Measurements from ENCODE around the gene RPTOR.

The RPTOR gene

DNA sequence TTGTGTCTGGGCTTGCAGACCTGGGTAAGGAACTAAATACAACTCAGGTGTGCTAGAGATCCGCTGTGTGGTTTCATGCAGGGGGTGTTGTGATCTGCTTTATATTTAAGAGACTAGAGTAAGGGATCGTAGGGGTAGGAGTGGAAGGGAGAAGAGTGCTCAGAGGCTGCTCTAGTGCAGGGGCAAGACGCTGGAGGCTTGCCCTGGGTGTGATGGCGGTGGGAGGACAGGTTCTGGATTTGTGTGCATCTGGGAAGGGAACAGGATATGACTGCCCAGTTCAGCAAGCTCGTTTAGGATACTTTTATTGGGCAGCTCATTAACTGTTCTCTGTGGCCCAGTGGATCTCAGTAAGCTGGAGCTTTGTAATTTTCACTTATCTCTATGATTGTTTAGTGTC, 47.6 kb downstream of the RPTOR start:
- DNase-seq (ENCODE audit: low read depth in 2 of 2) = no peak

DNA sequence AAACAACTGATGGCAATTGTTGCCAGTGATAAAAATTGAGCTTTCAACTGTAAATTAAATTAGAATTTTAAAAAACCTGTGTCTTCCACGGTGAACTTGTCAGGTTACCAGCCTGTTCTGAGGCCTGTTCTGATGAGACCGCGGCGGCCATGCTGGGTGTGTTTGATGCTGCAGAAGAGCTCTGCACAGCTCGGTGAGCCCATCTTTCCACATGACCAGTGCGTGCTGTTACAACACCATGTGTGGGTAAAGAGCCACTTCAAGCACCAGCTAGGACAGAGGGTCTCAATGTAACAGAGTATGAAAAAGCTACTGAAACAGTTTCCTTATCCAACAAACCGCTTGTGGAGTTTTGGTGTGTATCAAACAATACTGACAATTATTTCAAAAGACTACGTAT, 48.5 kb downstream of the RPTOR start:
- no peak for DNase-seq (ENCODE audit: low read depth in 2 of 2)

DNA sequence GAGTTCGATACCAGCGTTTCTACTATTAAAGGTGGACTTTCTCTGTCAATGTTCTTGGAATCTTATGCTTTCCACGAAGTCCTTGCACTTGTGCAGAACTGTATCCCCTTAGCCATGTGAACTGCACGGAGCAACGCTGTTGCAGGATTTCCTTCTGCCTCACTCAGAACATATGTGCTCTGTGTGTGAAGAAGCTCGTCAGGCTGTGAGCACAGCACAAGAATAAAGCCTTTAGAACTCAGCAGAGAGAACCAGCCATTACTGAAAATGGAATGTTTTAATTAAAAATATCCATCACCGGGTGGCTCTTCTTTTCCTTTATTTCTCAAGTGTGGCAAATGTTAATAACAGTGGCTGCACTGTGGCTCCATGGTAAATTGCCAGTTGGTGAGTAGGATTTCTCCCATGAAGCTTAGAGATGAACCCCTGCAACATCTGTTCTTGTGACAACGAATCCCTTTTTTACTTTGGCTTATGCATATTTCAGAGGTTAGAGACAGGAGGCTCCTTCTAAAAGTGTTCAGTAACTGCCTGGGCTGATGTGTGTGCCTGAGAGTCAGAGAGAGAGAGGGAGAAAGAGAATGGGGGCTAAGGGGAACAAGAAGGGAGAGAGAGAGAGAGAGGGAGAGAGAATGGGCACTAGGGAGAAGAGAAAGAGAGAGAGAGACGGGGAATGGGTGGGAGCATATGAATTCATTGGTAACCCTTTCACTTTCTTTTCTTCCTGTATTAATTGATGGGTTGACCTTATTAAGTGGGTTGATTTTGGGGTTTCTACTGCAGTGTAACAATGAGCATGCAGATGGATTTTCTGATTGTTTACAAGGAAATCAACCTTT, 50.0 kb downstream of the RPTOR start:
- no peak for DNase-seq (ENCODE audit: low read depth in 2 of 2)

DNA sequence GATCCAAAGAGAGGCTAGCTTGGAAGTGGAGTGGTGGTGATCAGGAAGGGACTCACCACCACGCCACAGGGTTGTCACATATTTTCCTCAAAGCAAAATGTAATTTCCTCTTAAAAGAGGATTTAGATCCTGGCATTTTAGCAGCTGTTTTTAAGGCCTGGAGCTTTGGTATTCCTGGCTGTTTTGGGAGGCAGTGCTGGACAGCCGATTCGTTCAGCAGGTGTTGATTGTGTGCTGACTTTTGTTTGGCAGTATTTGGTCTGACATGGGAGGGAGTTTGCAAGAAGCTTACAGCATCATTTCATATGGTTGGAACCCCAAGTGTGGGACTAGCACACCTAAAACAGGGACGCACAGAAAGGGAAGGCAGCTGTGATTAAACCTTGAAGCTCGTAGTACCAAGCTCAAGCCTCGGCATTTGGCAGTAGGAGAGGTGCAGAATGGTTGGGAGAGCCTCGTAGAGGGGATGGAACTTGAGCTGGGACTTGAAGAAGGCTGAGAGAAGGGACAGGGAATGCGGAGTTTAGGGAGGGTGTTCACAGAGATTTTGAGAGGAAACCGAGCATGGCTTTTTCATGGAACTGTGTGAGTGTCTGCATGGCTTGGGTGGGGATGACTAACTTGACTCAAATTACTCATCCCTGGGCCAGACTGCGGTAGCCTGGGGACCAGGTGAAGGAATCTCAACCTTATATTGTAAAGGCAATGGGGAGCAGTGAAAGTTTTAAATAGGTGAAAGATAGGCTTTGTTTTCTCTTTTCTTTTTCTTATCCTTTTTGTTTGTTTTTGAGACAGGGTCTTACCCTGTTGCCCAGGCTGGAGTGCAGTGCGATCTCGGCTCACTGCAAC, 52.3 kb downstream of the RPTOR start:
- no peak for DNase-seq (ENCODE audit: low read depth in 2 of 2)

DNA sequence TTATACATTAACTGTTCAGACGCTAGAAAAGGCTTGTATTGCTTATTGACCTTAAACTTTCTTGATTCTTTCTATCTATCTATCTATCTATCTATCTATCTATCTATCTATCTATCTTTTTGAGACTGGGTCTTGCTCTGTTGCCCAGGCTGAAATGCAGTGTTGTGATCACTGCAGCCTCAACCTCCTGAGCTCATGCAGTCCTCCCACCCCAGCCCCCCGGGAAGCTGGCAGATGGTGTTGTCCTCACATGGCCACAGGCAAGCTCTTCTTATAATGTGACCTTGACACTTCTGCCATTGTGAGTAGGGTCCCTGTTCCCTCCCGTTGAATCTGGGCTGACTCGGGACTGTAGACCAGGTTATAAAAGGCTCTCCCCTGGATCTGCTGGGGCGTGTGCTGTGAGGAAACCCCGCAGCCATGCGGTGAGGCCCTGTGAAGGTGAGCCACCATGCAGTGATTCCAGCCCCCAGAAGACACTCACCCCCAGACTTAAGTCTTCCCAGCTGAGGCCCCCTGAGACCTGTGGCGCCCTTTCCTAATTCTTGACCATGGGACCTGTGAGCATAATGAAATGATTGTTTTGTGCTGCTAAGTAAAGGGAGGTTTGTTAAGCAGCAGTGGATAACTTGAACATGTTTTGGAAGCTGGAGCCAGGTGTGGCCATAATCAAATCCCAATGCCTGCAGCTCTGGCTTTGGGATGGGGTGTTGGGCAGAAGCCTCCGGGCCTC, 54.3 kb downstream of the RPTOR start:
- no peak for DNase-seq (ENCODE audit: low read depth in 2 of 2)

DNA sequence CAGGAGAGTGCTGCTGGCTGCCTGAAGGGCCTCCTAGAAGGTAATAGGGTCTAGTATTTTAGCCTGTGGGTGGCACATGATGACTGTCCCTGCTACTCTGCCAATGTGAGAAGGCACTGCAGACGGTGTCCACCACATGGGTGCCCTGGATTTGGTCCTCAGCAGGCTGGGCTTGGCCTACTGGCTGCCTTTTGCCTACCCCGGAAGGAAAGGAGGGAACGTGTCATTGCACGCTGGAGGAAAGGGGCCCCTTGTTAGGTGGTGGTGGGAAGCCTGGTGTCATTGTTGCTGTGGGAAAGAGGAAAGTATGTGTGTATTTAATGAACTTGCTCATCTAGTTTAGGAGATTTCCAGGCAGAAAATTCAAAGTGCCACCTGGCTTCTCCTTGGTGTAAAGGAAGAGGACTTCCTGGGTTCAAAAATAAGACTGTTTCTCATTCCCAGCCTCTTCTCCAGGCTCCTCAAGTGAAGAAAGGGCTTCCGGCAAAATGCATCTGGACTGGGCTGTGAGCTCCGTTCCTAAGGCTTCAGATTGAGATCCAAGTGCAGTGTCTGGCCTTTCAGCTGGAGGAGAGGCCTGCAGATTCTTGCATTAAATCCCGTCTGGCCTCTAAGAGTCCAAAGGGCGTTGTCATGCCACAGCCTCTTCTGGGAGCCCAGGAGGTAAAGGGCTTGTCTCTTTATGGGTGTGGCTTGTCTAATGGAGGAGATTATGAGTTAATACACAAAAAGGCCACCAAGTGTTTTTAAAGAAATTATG, 55.1 kb downstream of the RPTOR start:
- DNase-seq (ENCODE audit: low read depth in 2 of 2) = no peak

DNA sequence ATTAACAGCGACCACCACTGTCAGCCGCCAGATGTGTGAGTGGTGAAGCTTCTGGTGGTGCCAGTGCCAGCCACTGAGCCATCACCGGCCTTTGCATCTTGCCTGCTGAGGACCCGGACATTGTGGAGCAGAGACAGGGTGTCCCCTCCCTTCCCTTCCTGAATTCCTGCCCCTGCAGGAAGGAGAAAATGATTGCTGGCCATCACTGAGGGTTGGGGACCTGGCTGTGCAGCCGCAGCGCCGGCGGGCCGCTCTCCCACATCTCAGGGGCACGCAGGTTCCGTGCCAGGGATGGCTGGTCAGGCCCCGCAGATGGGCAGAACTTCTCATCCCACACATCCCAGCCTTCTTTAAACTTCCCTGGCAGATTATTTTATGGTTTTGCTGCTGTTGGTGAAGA, 56.5 kb downstream of the RPTOR start:
- DNase-seq (ENCODE audit: low read depth in 2 of 2) = no peak

DNA sequence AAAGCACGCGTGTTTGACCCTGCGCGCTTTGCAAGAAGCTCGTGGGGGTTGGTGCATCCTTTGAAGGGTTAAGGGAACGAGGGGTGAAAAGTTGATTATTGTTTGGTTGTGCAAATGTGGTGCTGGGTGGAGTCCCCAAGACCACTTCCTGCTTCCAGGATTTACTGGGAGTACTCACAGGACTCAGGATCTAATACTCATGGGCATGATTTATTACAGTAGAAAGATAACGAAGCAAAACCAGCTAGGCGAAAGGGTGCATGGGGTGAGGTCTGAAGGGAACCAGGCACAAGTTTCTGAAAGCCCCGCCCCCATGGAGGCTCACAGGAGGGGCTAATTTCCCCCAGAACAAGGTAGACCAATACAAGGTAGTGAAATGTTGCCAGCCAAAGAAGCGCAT, 58.8 kb downstream of the RPTOR start:
- DNase-seq (ENCODE audit: low read depth in 2 of 2) = no peak

DNA sequence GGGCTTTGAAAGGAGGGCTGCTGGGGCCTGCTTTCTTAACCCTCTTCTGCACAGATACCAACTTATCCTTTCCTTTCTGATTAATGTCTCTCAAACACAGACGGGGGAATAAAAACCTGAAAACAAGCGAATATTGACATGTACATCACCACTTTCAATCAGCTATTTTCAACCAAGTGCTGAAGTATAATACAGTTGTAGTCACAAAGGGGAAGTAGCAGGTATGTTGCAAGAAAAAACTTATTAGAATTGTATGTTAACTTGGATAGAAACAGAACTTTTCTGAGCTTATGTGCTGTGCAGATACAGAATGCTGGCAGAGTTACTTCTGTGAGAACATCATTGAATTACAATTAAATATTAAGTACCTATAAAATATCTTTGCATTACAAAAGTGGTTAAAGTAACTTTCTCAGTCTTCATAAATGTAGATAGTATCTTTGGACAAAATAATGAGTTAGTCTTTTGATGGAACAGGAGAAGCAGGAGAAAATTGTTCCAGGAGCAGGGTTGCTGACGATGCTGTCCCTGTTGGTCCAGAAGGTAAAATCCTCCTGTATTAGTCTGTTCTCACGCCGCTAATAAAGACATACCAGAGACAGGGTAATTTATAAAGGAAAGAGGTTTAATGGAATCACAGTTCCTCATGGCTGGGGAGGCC, 59.5 kb downstream of the RPTOR start:
- DNase-seq (ENCODE audit: low read depth in 2 of 2) = no peak

DNA sequence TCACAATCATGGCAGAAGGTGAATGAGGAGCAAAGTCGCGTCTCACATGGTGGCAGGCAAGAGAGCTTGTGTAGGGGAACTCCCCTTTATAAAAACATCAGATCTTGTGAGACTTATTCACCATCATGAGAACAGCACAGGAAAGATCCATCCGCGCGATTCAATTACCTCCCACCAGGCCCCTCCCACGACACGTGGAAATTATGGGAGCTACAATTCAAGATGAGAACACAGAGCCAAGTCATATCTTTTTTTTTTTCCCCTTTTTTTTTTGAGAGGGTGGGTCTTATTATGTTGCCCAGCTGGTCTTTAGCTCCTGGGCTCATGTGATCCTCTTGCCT, 60.0 kb downstream of the RPTOR start:
- DNase-seq (ENCODE audit: low read depth in 2 of 2) = no peak

DNA sequence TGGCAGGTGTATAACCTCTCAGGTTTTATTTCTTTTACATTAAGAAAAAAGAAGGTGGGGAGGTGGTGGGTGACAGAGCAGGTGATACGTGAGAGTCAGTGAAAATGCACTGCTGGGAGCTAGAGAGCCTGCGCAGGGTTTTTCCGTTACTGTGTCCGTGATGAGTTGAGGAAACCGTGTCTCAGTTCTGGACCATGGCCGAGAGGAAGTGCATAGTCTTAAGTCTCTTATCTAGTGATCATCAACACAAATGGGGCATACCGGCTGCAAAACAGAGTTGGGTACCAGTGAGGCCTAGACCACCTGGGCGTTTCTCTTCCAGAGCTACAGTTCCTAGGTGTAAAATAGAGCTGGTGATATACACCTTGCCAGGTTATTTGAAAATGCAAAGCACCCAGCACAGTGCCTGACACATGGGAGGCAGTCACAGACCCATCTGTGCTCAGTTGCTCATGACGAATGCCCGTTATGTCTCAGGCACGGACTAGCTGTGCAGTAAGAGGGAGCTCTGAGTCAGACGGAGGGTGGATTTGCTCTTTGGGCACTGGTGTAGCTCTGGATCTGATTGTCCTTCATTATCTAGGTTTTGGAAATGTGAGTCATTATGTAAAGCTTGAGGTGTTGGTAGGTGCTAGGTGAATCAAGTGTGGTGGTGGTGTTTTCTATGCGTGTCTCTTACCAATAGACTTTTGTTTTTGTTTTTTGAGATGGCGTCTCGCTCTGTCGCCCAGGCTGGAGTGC, 60.9 kb downstream of the RPTOR start:
- no peak for DNase-seq (ENCODE audit: low read depth in 2 of 2)

DNA sequence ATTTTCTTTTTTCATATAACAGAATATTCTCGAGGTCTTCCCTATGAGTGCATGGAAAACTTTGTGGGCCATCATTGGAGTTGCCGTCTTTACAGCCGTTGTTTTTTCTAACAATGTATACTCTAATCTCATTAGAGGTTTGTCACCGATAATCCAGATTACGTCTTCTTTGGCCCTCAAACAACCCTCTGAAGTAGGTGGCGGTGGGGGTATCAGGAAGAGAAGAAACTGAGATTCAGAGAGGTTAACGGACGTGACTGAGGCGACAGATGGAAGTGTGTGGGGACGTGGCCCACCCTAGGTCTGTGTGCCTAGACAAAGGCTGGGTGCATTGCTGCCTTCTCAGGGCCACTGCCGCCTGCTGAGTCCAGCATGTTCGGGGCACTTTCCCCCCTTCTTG, 63.7 kb downstream of the RPTOR start:
- no peak for DNase-seq (ENCODE audit: low read depth in 2 of 2)

DNA sequence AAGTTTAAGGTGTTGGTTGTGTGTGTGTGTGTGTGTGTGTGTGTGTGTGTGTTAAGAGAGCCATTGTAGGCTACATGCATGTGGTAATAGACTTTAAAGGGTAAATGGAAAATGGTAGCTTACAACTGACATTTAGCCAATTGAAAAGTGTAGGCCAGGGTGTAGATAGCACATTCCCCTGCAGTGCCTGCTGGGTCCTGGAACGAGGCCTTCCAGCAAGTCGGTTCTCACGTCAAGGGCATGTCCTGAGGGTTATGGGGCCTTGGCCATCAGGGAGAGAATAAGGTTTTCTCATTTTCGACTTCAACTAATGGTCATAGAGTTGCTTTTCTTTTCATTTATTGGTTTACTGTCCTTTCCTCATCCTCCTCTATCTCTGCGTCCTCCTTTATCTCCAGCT, 65.1 kb downstream of the RPTOR start:
- DNase-seq (ENCODE audit: low read depth in 2 of 2) = no peak

DNA sequence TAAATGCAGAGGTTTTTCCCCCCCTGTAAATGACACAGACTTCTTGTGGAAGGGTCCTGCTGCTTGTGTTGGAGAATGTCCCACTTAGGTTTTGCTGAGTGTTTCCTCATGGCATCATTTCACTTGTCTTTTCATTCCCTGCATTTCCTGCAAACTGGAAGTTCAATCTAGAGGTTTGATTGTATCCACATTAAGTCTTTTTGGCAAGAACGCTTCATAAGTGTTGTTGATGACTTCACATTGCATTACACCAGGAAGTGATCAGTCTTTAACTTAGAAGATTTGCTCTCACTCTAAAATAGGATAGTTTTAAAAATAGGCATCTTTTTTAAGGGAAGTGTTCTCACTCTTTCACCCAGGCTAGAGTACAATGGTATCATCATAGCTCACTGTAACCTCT, 67.2 kb downstream of the RPTOR start:
- no peak for DNase-seq (ENCODE audit: low read depth in 2 of 2)

DNA sequence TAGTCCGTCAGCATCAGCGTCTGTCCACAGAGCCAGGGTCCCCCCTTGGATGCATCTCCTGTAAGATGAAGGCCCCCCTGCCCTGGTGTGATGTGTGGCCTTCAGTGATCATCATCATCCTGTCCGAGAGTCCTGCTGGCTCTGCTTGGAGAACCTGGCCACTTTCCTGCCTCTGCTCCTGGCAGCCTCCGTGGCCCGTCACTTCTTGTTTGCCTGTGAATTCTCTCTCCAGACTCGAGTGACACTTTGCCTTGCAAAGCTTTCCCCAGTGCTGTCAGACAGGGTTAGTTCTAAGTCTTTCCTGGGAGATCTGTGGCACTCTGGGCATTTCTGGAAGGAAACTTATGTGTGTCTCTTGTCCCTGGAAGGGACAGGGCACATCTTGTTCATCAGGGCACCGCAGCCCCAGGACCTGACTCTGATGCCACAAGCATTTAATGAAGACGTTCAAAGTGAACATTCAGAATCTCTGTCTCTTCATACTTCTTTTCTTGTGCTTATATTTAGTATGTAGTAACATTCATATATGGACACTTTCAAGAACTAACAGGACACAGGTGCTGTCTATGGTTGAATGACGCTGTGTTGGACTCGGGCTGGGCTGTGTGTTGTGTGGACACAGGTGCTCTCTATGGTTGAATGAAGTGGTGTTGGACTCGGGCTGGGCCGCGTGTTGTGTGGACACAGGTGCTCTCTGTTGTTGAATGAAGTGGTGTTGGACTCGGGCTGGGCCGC, 68.5 kb downstream of the RPTOR start:
- DNase-seq (ENCODE audit: low read depth in 2 of 2) = no peak

DNA sequence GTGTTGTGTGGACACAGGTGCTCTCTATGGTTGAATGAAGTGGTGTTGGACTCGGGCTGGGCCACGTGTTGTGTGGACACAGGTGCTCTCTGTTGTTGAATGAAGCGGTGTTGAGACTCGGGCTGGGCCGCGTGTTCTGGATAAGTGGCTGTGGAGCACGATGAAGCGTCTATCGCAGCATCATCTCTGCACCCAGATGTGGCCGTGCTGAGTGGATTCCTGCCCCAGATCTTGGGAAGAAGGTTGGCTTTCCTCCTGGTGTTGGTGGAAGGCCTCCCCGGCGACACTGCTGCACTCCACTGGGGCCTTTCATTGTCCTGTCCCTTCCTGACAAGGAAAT, 69.1 kb downstream of the RPTOR start:
- no peak for DNase-seq (ENCODE audit: low read depth in 2 of 2)

DNA sequence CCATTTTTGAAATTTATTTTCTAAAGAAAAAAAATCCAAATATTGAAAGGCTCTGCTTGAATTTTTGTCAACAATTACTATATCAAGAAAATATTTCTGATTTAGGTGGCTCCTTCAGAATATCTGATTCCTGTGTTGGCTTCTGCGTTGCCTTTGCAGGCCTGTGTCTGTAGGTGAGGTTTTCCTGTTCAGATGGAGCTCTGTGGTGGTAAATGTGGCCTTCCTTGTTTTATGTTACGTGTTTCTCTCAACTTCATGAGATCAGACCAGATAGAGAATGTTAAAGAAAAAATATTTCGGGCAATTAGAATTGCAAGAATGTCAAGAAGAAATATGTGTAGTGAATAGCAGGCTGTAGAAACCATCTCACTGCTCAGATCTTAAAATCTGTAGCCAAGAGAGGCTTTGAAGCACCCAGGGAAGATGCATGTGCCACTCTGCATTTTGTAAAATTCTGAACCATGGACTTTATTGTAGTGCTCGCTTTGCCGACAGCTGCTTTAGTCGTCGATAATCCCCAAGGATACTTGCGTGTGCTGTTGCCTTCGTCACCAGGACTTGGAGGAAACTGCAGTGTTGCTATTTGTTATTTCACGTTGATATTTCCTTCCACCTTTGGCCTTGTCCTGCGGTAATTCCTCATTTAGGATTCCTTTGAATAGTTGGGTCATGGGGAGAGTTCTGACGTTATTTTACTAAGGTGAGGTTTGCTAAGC, 69.9 kb downstream of the RPTOR start:
- DNase-seq (ENCODE audit: low read depth in 2 of 2) = no peak

DNA sequence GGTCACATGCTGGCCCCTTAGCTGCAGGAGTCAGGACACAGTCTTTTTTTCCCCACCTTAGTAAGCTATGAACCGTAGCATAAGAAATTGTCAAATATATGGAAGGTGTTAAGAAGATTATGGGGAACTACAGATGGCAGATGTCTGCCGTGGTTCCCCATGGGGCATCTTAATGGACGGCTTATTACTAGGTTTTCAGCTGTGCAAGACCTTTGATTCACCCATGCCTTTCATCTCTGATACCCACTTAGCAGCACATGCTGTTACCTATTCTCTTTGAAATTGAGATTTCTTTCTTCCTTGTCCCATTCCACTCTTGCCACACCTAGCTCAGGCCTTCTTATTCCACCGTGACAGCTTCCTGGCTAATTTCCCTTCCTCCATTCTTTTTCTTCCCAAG, 70.7 kb downstream of the RPTOR start:
- DNase-seq (ENCODE audit: low read depth in 2 of 2) = no peak

DNA sequence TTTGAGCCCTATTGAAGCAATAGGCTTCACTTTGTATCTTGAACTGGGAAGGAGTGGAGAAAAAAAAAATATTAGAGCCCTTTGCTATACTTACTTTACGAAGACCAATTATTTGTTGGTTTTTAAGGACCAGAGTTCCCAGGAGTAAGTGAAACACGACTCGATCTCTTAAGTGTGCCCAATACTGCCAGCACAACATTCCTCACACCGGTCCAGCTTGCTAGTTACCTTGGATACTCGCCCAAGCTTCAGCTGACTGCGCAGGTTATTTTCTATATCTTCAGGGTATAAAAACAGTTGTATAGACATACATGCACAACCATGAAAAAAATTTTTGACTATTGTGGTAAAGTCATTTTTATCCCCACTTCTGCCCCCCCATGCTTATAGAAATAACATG, 72.1 kb downstream of the RPTOR start:
- DNase-seq (ENCODE audit: low read depth in 2 of 2) = no peak

All from fibroblast of skin of left biceps (primary cell).